ENCODE measurements around the gene LRRK2.

DNA sequence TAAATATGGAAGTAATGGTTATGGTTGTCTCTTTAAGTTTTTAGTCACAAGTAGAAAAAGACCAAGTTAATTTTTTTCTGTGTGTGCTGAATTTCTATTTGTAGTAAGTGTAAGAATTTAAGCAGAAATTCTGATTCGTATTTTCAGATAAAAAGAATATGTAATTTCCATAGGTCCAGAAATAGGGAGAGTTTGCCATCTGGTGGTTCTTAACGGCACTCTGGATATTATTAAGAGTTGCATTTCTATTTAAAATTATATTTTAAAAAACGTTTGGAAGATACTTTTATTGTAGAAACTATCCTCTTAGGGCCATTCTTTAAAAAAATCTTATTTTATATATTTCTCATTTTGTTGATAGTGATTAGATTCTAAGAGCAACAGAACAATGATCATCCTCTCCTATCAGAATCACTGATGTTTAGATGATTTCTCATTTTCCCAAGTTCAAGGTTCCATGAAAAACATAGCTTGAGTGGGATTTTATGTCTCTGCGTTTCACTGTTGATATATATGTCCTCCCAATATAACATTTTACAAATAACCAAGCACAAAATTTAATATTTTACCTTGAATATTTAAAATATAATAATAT is 88.3 kb downstream of the LRRK2 start:
- TF ChIP-seq POLR2AphosphoS5 (IDR thresholded peaks at IDR 0.05; ENCODE audit: low read depth, low read length) (no peak), REST (IDR thresholded peaks at IDR 0.05; ENCODE audit: insufficient read depth in 1 of 2, low read depth in 2 of 2, low read length in 2 of 2) (no peak)
